ENCODE results near the gene RASA4.
"Not testable (repeated sequence)": the region's sequence is repeated elsewhere in the genome, so short reads cannot be mapped to it uniquely, and the experiment has no call there.

Gene RASA4

GRCh38 chr7:102616507-102617125 lies at the start of gene RASA4:
Gene RASA4 (minus strand): TSS chr7:102616756. CDS start chr7:102616689, 67 bp downstream.
- DNase-seq (ENCODE audit: low spot score), result not testable (repeated sequence)

- DNase-seq (ENCODE audit: low spot score), result not testable (repeated sequence)
Measured at GRCh38 chr7:102664765-102665164, 48.2 kb upstream of the RASA4 start.

- not testable (repeated sequence) for DNase-seq (ENCODE audit: low spot score)
Measured at GRCh38 chr7:102649924-102650323, 33.4 kb upstream of the RASA4 start, which contains the start of gene SPDYE2B. Gene SPDYE2B (plus strand): TSS chr7:102650319. CDS start chr7:102652349, 2,030 bp downstream.

GRCh38 chr7:102647813-102648212 lies 31.3 kb upstream of the RASA4 start:
- DNase-seq (ENCODE audit: low spot score), result not testable (repeated sequence)

GRCh38 chr7:102643404-102643803 lies 26.8 kb upstream of the RASA4 start:
- DNase-seq (ENCODE audit: low spot score), result not testable (repeated sequence)

GRCh38 chr7:102642691-102643090 lies 26.1 kb upstream of the RASA4 start, which contains the start of gene UPK3BL1:
Gene UPK3BL1 (minus strand): TSS chr7:102642791. CDS start chr7:102642741, 50 bp downstream.
- not testable (repeated sequence) for DNase-seq (ENCODE audit: low spot score)

GRCh38 chr7:102638848-102639247 lies 22.3 kb upstream of the RASA4 start:
- not testable (repeated sequence) for DNase-seq (ENCODE audit: low spot score)

- not testable (repeated sequence) for DNase-seq (ENCODE audit: low spot score)
Measured at GRCh38 chr7:102636956-102637355, 20.4 kb upstream of the RASA4 start.

GRCh38 chr7:102635354-102635753 lies 18.8 kb upstream of the RASA4 start:
- DNase-seq (ENCODE audit: low spot score), result not testable (repeated sequence)

GRCh38 chr7:102634299-102634698 lies 17.7 kb upstream of the RASA4 start:
- DNase-seq (ENCODE audit: low spot score), result not testable (repeated sequence)

GRCh38 chr7:102630622-102631021 lies 14.1 kb upstream of the RASA4 start:
- DNase-seq (ENCODE audit: low spot score), result not testable (repeated sequence)

- DNase-seq (ENCODE audit: low spot score), result not testable (repeated sequence)
Measured at GRCh38 chr7:102627271-102627904, 10.8 kb upstream of the RASA4 start.

- not testable (repeated sequence) for DNase-seq (ENCODE audit: low spot score)
Measured at GRCh38 chr7:102618122-102618521, 1.6 kb upstream of the RASA4 start.

GRCh38 chr7:102615930-102616329 lies 626 bp downstream of the RASA4 start:
- not testable (repeated sequence) for DNase-seq (ENCODE audit: low spot score)

GRCh38 chr7:102614873-102615272 lies 1.7 kb downstream of the RASA4 start:
- DNase-seq (ENCODE audit: low spot score), result not testable (repeated sequence)

GRCh38 chr7:102614346-102614697 lies 2.2 kb downstream of the RASA4 start:
- not testable (repeated sequence) for DNase-seq (ENCODE audit: low spot score)

GRCh38 chr7:102613575-102614345 lies 2.8 kb downstream of the RASA4 start:
- DNase-seq (ENCODE audit: low spot score), result not testable (repeated sequence)

- not testable (repeated sequence) for DNase-seq (ENCODE audit: low spot score)
Measured at GRCh38 chr7:102611675-102612325, 4.8 kb downstream of the RASA4 start.

- DNase-seq (ENCODE audit: low spot score), result not testable (repeated sequence)
Measured at GRCh38 chr7:102611013-102611674, 5.4 kb downstream of the RASA4 start.

- not testable (repeated sequence) for DNase-seq (ENCODE audit: low spot score)
Measured at GRCh38 chr7:102610441-102610840, 6.1 kb downstream of the RASA4 start.

GRCh38 chr7:102609734-102610133 lies 6.8 kb downstream of the RASA4 start:
- not testable (repeated sequence) for DNase-seq (ENCODE audit: low spot score)

All from AG08395 (cell line).